HEK293T (cell line): ENCODE results near the gene PRSS1.
"Not testable (repeated sequence)": the region's sequence is repeated elsewhere in the genome, so short reads cannot be mapped to it uniquely, and the experiment has no call there.

Experiments
- CTCF ChIA-PET: fragments of 350-600 bp; formaldehyde crosslinking; extraction: SDS; loops from one replicate; lab custom pipeline; 2021; ENCODE audit warnings: antibody characterized with exemption, inconsistent platforms; lab: Yijun Ruan, JAX
- POLR2A ChIA-PET: fragments of 350-600 bp; formaldehyde crosslinking; extraction: SDS; loops from one replicate; lab custom pipeline; 2020; ENCODE audit warnings: antibody characterized with exemption, inconsistent platforms; lab: Yijun Ruan, JAX
- DNase-seq: peaks from one replicate; pipeline ENCODE4 v3.0.0; 2012; ENCODE audit warnings: mixed read lengths; ENCODE audit errors: extremely low spot score
- ARNT ChIP-seq: fragments of 450-650 bp; IDR thresholded peaks from 2 replicates; pipeline ENCODE4 v1.6.1; 2017; ENCODE audit warnings: mild to moderate bottlenecking
- BHLHE40 ChIP-seq: fragments of 450-650 bp; IDR thresholded peaks from 2 replicates; pipeline ENCODE4 v1.6.1; 2016; ENCODE audit warnings: mild to moderate bottlenecking, moderate library complexity, borderline replicate concordance
- CTBP1 ChIP-seq: fragments of 450-650 bp; IDR thresholded peaks from 2 replicates; pipeline ENCODE4 v1.6.1; 2016; ENCODE audit warnings: borderline replicate concordance
- ELF4 ChIP-seq: fragments of 450-650 bp; IDR thresholded peaks from 2 replicates; pipeline ENCODE4 v1.6.1; 2017; ENCODE audit warnings: antibody characterized with exemption
- FOXA1 ChIP-seq: fragments of 450-650 bp; IDR thresholded peaks from 2 replicates; pipeline ENCODE4 v1.6.1; 2016; ENCODE audit warnings: mild to moderate bottlenecking
- FOXK2 ChIP-seq: fragments of 450-650 bp; IDR thresholded peaks from 2 replicates; pipeline ENCODE4 v1.6.1; 2016; ENCODE audit warnings: mild to moderate bottlenecking
- FOXM1 ChIP-seq: fragments of 450-650 bp; IDR thresholded peaks from 2 replicates; pipeline ENCODE4 v1.6.1; 2017; ENCODE audit warnings: mild to moderate bottlenecking, borderline replicate concordance
- HDGF ChIP-seq: fragments of 450-650 bp; IDR thresholded peaks from 2 replicates; pipeline ENCODE4 v1.6.1; 2017; ENCODE audit warnings: antibody characterized with exemption, borderline replicate concordance
- L3MBTL2 ChIP-seq: fragments of 450-650 bp; conservative IDR thresholded peaks from 2 replicates; pipeline ENCODE4 v1.6.1; 2016; ENCODE audit warnings: mild to moderate bottlenecking
- LEF1 ChIP-seq: fragments of 450-650 bp; IDR thresholded peaks from 2 replicates; pipeline ENCODE4 v1.6.1; 2017; ENCODE audit warnings: mild to moderate bottlenecking, borderline replicate concordance
- NFRKB ChIP-seq: fragments of 450-650 bp; IDR thresholded peaks from 2 replicates; pipeline ENCODE4 v1.6.1; 2016; ENCODE audit warnings: mild to moderate bottlenecking, moderate library complexity
- SP1 ChIP-seq: fragments of 450-650 bp; IDR thresholded peaks from 2 replicates; pipeline ENCODE4 v1.6.1; 2017
- SUZ12 ChIP-seq: fragments of 450-650 bp; IDR thresholded peaks from 2 replicates; pipeline ENCODE4 v1.6.1; 2016; ENCODE audit warnings: mild to moderate bottlenecking
- TARDBP ChIP-seq: fragments of 450-650 bp; IDR thresholded peaks from 2 replicates; pipeline ENCODE4 v1.6.1; 2016
- ZNF384 ChIP-seq: fragments of 450-650 bp; IDR thresholded peaks from 2 replicates; pipeline ENCODE4 v1.6.1; 2016
- TF ChIP-seq, protein P1 (sequence below): fragments of 450-650 bp; IDR thresholded peaks from 2 replicates; pipeline ENCODE4 v1.6.1; 2016

PRSS1 gene

DNA sequence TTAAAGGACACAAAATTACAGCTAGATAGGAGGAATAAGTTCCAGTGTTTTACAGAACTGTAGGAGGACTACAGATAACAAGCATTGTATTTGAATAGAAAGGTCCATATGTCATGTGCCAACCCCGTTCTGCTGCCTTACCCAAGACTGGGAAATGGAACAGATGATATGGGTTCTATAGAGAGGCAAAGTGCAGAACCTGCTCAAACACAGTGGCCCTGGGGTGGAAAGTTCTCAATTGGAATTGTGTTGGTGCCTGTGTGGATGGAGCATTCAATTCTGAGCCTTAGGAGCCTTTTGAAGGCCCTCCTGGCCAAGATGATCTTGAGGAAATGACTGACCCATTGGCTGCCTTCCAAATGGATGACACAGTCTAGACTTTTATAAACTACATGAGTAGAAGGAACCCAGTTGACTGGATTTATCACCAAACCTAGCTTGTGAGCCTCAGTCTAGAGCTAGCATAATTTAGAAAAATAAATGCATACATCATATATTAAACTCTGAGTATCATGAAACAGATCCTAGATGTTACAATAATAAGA, 4.1 kb upstream of the PRSS1 start:
- CTCF ChIA-PET: interaction anchor here (1.2 kb wide), 1 partner anchor 38 kb away, joined by 3 read pairs; no protein-coding TSS in a partner anchor
- no peak for TF ChIP-seq LEF1
- TF ChIP-seq BHLHE40: no peak
- no peak for TF ChIP-seq NFRKB
- POLR2A ChIA-PET: no interaction called here
- DNase-seq: no peak

DNA sequence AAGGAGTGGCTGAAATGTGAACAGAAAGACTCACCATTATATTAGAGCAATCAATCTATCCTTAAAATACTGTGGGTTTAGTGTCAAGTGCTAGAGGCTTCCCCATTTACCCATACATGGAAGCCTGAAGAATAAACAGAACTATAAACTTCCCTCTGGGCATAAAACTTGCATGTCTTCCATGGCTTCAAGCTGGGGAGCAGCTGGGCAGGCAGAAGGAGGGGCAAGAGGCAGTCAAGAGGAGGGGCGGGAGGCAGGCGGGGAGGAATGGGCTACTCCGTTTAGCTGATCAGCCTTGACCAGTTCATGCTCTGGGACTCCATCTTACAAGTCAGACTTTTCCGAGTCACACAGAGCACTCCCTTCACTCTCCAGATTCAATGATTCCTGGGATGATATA, 3.5 kb upstream of the PRSS1 start:
- DNase-seq: no peak
- POLR2A ChIA-PET: no interaction called here
- CTCF ChIA-PET: interaction anchor here (1.2 kb wide), 1 partner anchor 37 kb away, joined by 3 read pairs; no protein-coding TSS in a partner anchor
- TF ChIP-seq ARNT: no peak
- TF ChIP-seq SUZ12: no peak
- no peak for TF ChIP-seq FOXM1

- CTCF ChIA-PET: no interaction called here
- POLR2A ChIA-PET: no interaction called here
- no peak for DNase-seq
- TF ChIP-seq FOXK2: no peak
- no peak for TF ChIP-seq FOXM1
- TF ChIP-seq FOXA1: no peak
- no peak for TF ChIP-seq BHLHE40
- TF ChIP-seq, protein P1, sequence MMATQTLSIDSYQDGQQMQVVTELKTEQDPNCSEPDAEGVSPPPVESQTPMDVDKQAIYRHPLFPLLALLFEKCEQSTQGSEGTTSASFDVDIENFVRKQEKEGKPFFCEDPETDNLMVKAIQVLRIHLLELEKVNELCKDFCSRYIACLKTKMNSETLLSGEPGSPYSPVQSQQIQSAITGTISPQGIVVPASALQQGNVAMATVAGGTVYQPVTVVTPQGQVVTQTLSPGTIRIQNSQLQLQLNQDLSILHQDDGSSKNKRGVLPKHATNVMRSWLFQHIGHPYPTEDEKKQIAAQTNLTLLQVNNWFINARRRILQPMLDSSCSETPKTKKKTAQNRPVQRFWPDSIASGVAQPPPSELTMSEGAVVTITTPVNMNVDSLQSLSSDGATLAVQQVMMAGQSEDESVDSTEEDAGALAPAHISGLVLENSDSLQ: no peak
- TF ChIP-seq L3MBTL2: no peak
- no peak for TF ChIP-seq SP1
- TF ChIP-seq HDGF: no peak
- no peak for TF ChIP-seq SUZ12
Measured at GRCh38 chr7:142746264-142746663, 3.0 kb upstream of the PRSS1 start.

DNA sequence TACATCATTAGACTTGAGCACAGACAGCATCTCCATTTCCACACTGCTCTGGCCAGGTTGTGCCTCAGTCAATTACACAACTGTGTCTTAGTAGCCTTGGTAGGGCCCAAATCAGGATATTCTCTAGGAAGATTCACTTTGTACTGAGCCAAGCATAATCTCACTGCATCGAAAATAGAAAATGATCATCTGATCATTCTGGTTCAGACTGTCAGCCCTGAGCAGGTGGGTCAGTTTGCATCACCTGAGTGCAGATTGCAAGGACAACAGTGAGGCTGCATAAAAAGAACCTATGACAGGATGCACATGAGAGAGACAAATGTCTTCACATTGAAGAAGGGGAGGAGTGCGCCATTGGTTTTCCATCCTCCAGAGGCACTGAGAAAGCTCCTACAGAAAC, 862 bp upstream of the PRSS1 start:
- CTCF ChIA-PET, POLR2A ChIA-PET, DNase-seq: not testable (repeated sequence)

DNA sequence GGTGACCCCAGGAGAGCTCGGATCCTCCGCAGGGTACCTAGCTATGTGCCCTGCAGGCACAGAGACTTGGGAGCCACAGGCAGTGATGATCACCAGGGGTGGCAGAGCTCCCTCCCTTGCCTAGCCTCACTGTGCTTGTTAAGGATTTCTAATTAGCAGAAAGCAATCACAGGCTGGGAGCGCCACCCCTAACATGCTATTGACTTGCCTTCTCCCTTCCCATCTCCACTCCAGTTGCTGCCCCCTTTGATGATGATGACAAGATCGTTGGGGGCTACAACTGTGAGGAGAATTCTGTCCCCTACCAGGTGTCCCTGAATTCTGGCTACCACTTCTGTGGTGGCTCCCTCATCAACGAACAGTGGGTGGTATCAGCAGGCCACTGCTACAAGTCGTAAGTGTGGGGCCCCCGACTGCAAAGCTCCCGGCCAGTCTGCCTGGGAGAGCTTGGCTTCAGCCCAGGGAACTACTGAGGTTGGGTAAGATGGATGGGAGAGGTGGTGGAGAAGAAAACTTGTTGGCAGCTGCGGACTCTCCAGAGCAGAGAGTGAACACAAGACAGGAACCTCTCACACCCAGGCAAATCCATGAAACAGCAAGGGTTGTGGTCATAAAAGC, 1.2 kb downstream of the PRSS1 start:
- TF ChIP-seq LEF1 (no peak), NFRKB (no peak), FOXK2 (no peak)
- TF ChIP-seq, protein P1: no peak
- ChIA-PET POLR2A (no interaction called here), CTCF (no interaction called here)
- no peak for DNase-seq

GRCh38 chr7:142751526-142752175, 2.4 kb downstream of the PRSS1 start:
- DNase-seq, POLR2A ChIA-PET, CTCF ChIA-PET: not testable (repeated sequence)

GRCh38 chr7:142752376-142753225, 3.3 kb downstream of the PRSS1 start:
- DNase-seq: no peak
- no peak for TF ChIP-seq SUZ12
- TF ChIP-seq ELF4: no peak
- TF ChIP-seq CTBP1: no peak
- TF ChIP-seq HDGF: no peak
- TF ChIP-seq, protein P1: no peak
- no peak for TF ChIP-seq FOXK2
- no peak for TF ChIP-seq BHLHE40
- TF ChIP-seq NFRKB: no peak
- no peak for TF ChIP-seq SP1
- no peak for TF ChIP-seq TARDBP
- no peak for TF ChIP-seq FOXA1
- TF ChIP-seq ARNT: no peak
- TF ChIP-seq L3MBTL2: no peak
- TF ChIP-seq ZNF384: no peak
- no peak for TF ChIP-seq LEF1
- no peak for TF ChIP-seq FOXM1
- CTCF ChIA-PET: interaction anchor here (0.5 kb wide), 1 partner anchor 169 kb away, joined by 3 read pairs; no protein-coding TSS in a partner anchor
- POLR2A ChIA-PET: no interaction called here
